GM12865 (cell line): ENCODE data around the gene GXYLT1.

ENCODE experiments used
- DNase-seq: peaks from one replicate; pipeline ENCODE4 v3.0.0; 2010; ENCODE audit warnings: low read depth
- H3K4me3 ChIP-seq: 2 replicates; pipeline ENCODE4 v1.5.1; 2011; ENCODE audit warnings: mild to moderate bottlenecking, low read depth, low read length, control low read depth
- CTCF ChIP-seq: IDR thresholded peaks from 2 replicates; pipeline ENCODE4 v1.5.1; 2011; ENCODE audit warnings: low read length, control low read depth, low read depth, inconsistent platforms; ENCODE audit not compliant: insufficient read depth; ENCODE audit errors: missing control alignments

Gene GXYLT1

GRCh38 chr12:42039577-42039976 is 105.1 kb downstream of the GXYLT1 start:
- no peak for TF ChIP-seq CTCF
- DNase-seq = no peak
- H3K4me3 ChIP-seq = no peak overlapping the region

GRCh38 chr12:42039176-42039575 is 105.5 kb downstream of the GXYLT1 start:
- TF ChIP-seq CTCF = no peak
- no peak overlapping the region for H3K4me3 ChIP-seq
- no peak for DNase-seq

DNA sequence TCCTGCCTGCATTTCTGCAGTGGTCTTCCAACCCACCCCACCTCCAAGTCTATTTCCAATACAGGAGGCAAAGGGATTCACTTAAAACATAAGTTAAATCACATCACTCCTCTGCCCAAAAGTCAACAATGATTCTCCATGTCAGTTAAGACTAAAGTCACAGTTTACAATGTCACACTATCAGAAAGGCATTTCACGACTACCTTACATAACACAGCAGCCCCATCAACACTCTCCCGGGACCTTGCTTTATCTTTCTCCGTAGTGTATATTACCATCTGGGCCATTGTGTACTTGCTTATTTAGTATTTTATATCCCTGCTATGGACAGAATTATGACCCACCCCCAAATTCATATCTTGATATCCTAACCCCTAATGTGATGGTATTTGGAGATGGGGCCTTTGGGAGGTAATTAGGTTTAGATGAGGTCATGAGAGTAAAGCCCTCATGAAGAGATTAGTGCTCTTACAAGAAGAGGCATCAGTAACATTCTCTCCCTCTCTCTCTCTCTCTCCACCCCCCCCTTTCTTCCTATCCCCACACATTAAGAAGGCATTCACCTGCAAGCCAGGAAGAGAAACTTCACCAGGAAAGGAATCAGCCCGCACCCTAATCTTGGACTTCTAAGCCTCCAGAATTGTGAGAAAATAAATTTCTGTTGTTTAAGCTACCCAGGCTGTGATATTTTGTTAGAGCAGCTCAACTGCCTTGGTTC is 112.7 kb downstream of the GXYLT1 start:
- no peak overlapping the region for H3K4me3 ChIP-seq
- DNase-seq = no peak
- no peak for TF ChIP-seq CTCF
